NCI-H146 treated with DMSO at 0.1 percent for 48 hours (cell line): ENCODE results near the gene PLEKHG1.

ENCODE experiments used
- DNase-seq: peaks from one replicate; lab custom pipeline; 2025; ENCODE audit not compliant: unreplicated experiment; lab: John Stamatoyannopoulos, UW

PLEKHG1 gene

GRCh38 chr6:150599199-150600009 is at the start of gene PLEKHG1:
TSS of gene PLEKHG1 (plus strand) at chr6:150599885. CDS start at chr6:150733682, 133,797 bp downstream.
- DNase-seq, result peak; percentile 79

DNA sequence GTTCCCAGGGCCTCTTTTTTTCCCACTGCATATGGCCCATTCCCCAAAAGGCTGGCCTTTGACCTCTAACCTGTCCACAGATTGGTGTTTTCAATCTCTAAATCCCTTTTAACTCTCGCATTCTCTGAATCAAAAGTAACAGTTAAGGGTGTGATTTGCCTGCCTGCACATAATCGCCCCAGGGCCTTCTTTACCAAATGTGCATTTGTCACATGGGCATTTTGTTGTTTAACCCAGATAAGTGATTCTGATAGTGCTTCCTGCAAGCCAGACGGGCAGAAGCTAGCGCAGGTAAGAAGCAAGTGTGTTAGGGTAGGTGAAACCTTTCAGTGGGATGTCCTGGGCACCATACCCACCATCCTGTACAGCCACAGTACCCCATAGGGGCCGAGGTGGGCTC is 49.4 kb upstream of the PLEKHG1 start:
- DNase-seq, result no peak

- no peak for DNase-seq
Observed at GRCh38 chr6:150557043-150557599, 42.6 kb upstream of the PLEKHG1 start.

DNA sequence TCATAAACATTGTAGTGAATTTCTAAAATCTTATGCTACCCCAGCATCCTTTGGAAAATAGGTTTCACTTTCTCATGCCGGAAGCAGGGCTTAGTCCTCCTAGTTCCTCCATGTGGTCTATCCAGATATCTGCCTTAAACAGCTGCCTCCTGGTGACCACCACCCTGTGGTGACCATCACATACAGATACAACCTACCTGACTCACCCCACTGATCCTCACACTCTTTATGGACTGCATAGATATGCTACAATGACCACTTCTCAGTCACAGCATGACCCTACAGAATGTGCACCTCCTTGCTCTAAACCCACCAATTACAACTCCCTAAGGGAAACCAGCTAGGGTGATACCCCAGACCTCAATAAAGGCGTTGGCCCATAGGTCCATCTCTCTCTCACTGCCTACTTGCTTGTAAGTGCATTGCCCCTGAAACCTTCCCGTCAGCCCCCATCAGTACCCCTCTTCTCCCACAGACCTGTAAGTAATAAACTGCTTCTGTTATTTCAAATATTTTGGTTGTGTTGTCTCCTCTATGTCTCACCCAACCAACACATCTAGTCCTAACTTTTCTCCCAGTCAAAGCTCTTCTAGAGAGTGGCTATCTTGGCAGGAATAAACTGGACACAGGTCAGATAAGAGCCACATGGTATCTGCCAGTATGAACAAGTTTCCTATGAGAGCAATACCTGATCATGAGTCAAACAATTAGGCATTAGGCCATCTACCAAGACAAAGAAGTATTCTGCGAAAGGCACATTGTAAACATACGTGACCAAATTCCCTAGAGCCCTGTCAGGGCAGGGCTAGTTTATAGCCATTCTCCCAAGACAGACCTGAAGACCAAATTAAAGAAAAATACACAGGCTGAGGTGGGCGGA is 39.4 kb upstream of the PLEKHG1 start:
- DNase-seq, result no peak

DNA sequence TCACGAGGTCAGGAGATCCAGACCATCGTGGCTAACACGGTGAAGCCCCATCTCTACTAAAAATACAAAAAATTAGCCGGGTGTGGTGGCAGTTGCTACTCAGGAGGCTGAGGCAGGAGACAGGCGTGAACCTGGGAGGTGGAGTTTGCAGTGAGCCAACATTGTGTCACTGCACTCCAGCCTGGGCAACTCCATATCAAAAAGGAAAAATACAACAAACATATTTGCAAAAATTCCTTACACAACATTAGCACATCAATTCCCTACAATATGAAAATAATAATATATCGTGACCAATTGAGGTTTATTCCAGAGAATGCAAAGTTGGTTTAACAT is 38.8 kb upstream of the PLEKHG1 start:
- DNase-seq, result no peak

- no peak for DNase-seq
Observed at GRCh38 chr6:150565945-150566344, 33.7 kb upstream of the PLEKHG1 start.

DNA sequence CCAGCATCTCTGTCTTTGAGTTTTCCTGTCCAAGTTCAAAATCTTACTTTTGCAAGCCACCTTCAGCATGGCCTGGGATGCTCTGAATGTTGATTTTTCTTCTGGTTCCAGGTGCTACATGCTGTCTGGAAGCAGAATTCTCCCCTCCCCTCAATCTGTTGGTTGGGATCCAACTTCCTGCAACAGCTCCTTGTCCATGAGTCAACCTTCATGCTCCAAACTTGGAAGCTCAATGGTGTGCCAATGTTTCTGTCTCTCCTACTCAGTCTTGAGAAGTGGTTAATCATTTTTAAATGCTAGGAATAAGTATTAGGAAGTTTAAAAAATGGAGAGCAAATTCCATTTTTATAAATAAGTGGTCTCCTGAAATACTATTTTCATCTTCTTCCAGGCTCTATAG is 33.2 kb upstream of the PLEKHG1 start:
- no peak for DNase-seq

DNA sequence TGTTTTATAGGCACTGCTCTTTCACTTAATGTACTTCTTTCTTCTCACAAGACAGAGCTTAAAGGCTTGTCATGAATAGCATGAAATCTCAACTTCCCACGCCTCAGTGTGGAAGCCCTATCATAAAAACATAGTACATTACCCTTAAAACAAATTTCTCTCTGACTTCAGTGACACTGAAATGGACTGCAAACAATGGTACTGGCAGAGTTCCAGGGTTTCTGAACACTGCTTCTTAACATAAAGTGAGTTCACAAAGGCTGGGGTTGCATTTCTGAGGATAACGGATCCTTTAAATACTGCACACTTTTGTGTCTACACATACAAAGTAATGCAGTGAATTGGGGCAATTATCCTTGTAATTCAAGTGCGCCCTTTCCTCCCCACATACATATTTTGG is 32.3 kb upstream of the PLEKHG1 start:
- DNase-seq, result peak; percentile 50

- DNase-seq, result peak; percentile 21
Observed at GRCh38 chr6:150567823-150568383, 31.8 kb upstream of the PLEKHG1 start.

DNA sequence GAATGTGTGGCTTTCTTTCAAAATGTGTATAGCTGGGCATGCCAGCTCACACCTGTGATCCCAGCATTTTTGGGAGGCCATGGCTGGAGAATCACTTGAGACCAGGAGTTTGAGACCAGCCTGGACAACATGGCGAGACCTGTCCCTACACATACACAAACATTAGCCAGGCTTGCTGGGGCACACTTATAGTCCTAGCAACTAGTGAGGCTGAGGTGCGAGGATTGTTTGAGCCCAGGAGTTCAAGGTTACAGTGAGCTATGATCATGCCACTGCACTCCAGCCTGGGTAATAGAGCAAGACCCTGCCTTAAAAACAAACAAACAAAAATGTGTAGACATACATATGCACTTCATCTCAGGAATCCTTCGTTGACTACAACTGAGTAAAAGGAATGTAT is 31.1 kb upstream of the PLEKHG1 start:
- DNase-seq, result no peak

- DNase-seq, result no peak
Observed at GRCh38 chr6:150569161-150569560, 30.5 kb upstream of the PLEKHG1 start.

DNA sequence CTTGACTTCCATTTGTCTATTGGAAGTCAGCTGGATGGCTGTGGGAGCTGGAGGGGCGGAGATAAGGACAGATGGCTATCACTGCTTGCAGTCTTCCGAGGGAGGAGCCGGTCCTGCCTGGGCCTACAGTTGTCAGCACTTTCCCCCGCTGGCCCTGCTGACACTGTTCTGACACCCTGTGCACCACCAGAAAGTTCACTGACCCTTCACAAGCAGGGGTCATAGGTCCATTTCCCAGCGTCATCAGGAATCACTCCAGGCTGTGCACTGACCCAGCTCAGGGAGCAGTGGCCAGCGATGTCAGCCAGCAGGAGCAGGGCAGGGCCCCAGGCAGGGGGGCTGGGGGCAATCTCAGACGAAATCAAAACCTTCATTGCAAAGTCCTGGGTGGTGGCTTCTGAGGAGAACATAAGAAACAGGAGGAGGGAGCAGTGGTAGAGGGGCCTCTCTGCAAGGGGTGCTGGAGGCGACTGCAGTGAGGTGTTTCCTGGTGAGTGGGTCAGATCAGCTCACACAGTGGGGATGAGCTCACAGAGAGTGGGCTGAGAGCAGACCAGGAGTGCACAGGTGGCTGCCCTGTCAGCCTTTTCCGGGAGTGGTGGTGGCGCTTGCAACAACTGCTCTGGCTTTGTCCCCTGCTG is 26.5 kb upstream of the PLEKHG1 start:
- peak; percentile 43 for DNase-seq

GRCh38 chr6:150575836-150576235 is 23.8 kb upstream of the PLEKHG1 start:
- no peak for DNase-seq

DNA sequence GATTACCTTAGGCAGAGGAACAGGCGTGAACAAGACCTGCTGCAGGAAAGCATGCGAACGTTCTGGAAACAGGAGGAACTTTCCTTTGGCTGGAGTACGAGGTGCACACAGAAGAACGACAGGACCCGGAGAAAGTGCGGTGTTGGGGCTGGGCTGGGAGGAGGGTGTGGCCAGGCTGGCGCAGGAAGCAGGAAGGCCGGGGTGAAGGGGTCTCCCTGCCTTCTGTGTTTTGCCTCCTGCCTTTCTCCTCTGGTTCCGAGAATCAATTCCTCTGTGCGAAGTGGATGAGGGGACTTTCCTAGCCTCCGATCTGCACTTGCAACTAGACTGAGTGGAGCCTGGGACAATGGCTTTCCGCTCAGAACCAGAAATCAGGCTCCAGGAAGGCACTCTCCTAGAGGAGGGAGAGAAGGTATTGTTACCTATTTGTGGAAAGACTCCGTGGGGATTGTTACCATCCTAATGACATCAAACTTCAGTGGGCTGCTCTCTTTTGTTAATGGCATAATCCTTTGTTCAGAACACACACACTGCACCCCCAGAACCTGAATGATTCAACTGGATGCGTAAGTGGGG is 22.9 kb upstream of the PLEKHG1 start:
- DNase-seq, result no peak

GRCh38 chr6:150579611-150580010 is 20.1 kb upstream of the PLEKHG1 start:
- DNase-seq, result no peak

- DNase-seq, result no peak
Observed at GRCh38 chr6:150580489-150580888, 19.2 kb upstream of the PLEKHG1 start.

GRCh38 chr6:150584065-150584464 is 15.6 kb upstream of the PLEKHG1 start:
- no peak for DNase-seq

GRCh38 chr6:150584596-150584995 is 15.1 kb upstream of the PLEKHG1 start:
- DNase-seq, result no peak

DNA sequence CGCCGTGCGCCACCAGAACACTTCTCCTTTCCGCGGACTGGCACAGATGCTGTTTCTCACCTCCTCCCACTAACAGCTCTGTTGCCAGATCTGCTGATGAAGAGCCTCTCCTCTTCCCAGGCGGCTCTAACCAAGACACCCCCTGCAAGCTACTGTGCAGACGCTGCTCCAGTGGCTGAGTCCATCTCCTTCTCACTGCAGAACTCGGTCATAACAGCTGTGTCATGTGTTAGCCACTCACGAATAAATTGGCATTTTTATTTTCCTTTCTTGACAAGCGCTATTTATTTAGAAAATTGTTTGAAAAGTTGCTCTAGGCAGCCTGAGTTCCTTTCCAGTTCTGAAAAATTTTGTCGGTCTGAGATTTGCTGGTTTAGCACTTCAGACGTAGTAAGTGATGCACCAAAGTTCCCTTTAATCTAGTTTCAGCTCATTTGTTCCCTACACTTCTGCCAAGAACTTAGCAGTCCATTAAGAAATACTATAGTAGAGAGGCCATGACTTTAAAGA is 12.8 kb upstream of the PLEKHG1 start:
- no peak for DNase-seq

- no peak for DNase-seq
Observed at GRCh38 chr6:150587637-150588036, 12.0 kb upstream of the PLEKHG1 start.
